Endodermal cell (in vitro differentiated cells): Measurements from ENCODE around the gene RAB4A. TPM values are rescaled to one million over a fixed set of nuclear protein-coding genes. Genes with fewer than 3 reads are reported as not detected.

Source experiments
- DNase-seq: peaks from one replicate; pipeline ENCODE4 v3.0.0-alpha.2; 2017
- H3K27ac ChIP-seq: 2 replicates; pipeline ENCODE4 v1.5.1; 2013; ENCODE audit warnings: mild to moderate bottlenecking, low read depth, low read length, moderate library complexity
- H3K27me3 ChIP-seq: 2 replicates; pipeline ENCODE4 v1.6.1; 2013; ENCODE audit warnings: mild to moderate bottlenecking, low read length, moderate library complexity; ENCODE audit not compliant: insufficient read depth, control insufficient read depth, poor library complexity, severe bottlenecking
- H3K36me3 ChIP-seq: 2 replicates; pipeline ENCODE4 v1.7.0; 2013; ENCODE audit warnings: mild to moderate bottlenecking, low read length, moderate library complexity; ENCODE audit not compliant: control insufficient read depth, insufficient read depth
- H3K4me1 ChIP-seq: one replicate; pipeline ENCODE4 v1.7.0; 2013; ENCODE audit warnings: low read length; ENCODE audit not compliant: control insufficient read depth, insufficient read depth
- H3K4me3 ChIP-seq: 2 replicates; pipeline ENCODE4 v1.5.1; 2013; ENCODE audit warnings: mild to moderate bottlenecking, low read length, moderate library complexity
- H3K9ac ChIP-seq: 2 replicates; pipeline ENCODE4 v1.6.1; 2013; ENCODE audit warnings: mild to moderate bottlenecking, low read length, moderate library complexity; ENCODE audit not compliant: poor library complexity, severe bottlenecking; ENCODE audit errors: extremely low read depth
- H3K9me3 ChIP-seq: 2 replicates; pipeline ENCODE4 v1.6.1; 2013; ENCODE audit warnings: mild to moderate bottlenecking, low read length, moderate library complexity; ENCODE audit not compliant: control insufficient read depth
- H3K27ac Mint-ChIP-seq: 2 replicates; pipeline ENCODE4 v1.8.0; 2020; ENCODE audit warnings: mixed read lengths
- H3K27me3 Mint-ChIP-seq: 2 replicates; pipeline ENCODE4 v1.8.0; 2021; ENCODE audit warnings: mild to moderate bottlenecking, mixed read lengths; ENCODE audit not compliant: insufficient read depth
- H3K36me3 Mint-ChIP-seq: 2 replicates; pipeline ENCODE4 v1.8.0; 2020; ENCODE audit warnings: low read depth, mixed read lengths
- H3K4me1 Mint-ChIP-seq: 2 replicates; pipeline ENCODE4 v1.8.0; 2020; ENCODE audit warnings: mixed read lengths
- H3K4me3 Mint-ChIP-seq: 2 replicates; pipeline ENCODE4 v1.8.0; 2020; ENCODE audit warnings: mild to moderate bottlenecking, moderate library complexity, mixed read lengths
- H3K9me3 Mint-ChIP-seq: 2 replicates; pipeline ENCODE4 v1.8.0; 2020; ENCODE audit warnings: mild to moderate bottlenecking, mixed read lengths
- CTCF ChIP-seq: fragments of 200-600 bp; sonication (generic); conservative IDR thresholded peaks from 2 replicates; pipeline ENCODE4 v1.5.0; 2021; ENCODE audit warnings: antibody characterized with exemption, mild to moderate bottlenecking
- WGBS, 2 experiments: methylation state at CpG; one replicate each; pipeline versions ENCODE4 v1.1.5 to v1.1.7; 2013; ENCODE audit warnings: missing lambda C conversion rate in 2 of 2, mixed read lengths in 1 of 2; ENCODE audit not compliant: insufficient coverage in 1 of 2, insufficient read length in 1 of 2; 5-methylcytosine and 5-hydroxymethylcytosine counted together
- total RNA-seq, 2 donors: library from RNA; stranded (reverse); fragmentation: NEBNext Ultra II Directional in 1 of 2; extraction: Animal tissue kit (Norgen Biotek cat#: 25700) in 1 of 2; gene quantifications; 2 replicates in 1 of 2; 3 replicates in 1 of 2; pipeline ENCODE4 v1.2.1, GENCODE V29; 2021

The RAB4A gene
- total RNA-seq, 2 donors from 2014 or later = 46.2 to 48.9 TPM

- H3K4me3 Mint-ChIP-seq = peak overlapping the region; percentile 80
- DNase-seq = no peak
- WGBS, 2 experiments = 94 to 95% methylated on average over 9 to 16 of the region's 16 CpGs
- Histone ChIP-seq H3K4me1 (no peaks in the 10 kb centered on the region), H3K27me3 (peaks cover 39% of the 10 kb centered on the region), H3K4me3 (no peak overlapping the region), H3K9me3 (no peaks in the 10 kb centered on the region), H3K9ac (no peak overlapping the region), H3K27ac (no peak overlapping the region), H3K36me3 (peaks cover 4% of the 10 kb centered on the region)
- no peak for TF ChIP-seq CTCF
- H3K27me3 Mint-ChIP-seq = peaks cover 37% of the 10 kb centered on the region
- no peaks in the 10 kb centered on the region for H3K36me3 Mint-ChIP-seq
- H3K4me1 Mint-ChIP-seq = peaks cover 17% of the 10 kb centered on the region
- H3K27ac Mint-ChIP-seq = no peak overlapping the region
- peaks cover 4% of the 10 kb centered on the region for H3K9me3 Mint-ChIP-seq
Measured at GRCh38 chr1:229344139-229344538, 73.2 kb downstream of the RAB4A start.

GRCh38 chr1:229344937-229345684 is 74.2 kb downstream of the RAB4A start:
- H3K27me3 Mint-ChIP-seq = peaks cover 37% of the 10 kb centered on the region
- Histone ChIP-seq H3K4me3 (no peak overlapping the region), H3K9me3 (no peaks in the 10 kb centered on the region), H3K36me3 (no peaks in the 10 kb centered on the region), H3K4me1 (no peaks in the 10 kb centered on the region), H3K27ac (no peak overlapping the region), H3K27me3 (peaks cover 39% of the 10 kb centered on the region), H3K9ac (no peak overlapping the region)
- no peak for DNase-seq
- no peak for TF ChIP-seq CTCF
- peaks cover 11% of the 10 kb centered on the region for H3K4me1 Mint-ChIP-seq
- H3K27ac Mint-ChIP-seq = no peak overlapping the region
- peaks cover 4% of the 10 kb centered on the region for H3K9me3 Mint-ChIP-seq
- H3K36me3 Mint-ChIP-seq = no peaks in the 10 kb centered on the region
- 88 to 90% methylated on average over 4 to 8 of the region's 8 CpGs for WGBS, 2 experiments
- no peak overlapping the region for H3K4me3 Mint-ChIP-seq

GRCh38 chr1:229347528-229347927 is 76.6 kb downstream of the RAB4A start:
- Histone ChIP-seq H3K36me3 (no peaks in the 10 kb centered on the region), H3K27me3 (peaks cover 39% of the 10 kb centered on the region), H3K27ac (no peak overlapping the region), H3K4me3 (no peak overlapping the region), H3K9ac (no peak overlapping the region), H3K4me1 (no peaks in the 10 kb centered on the region), H3K9me3 (no peaks in the 10 kb centered on the region)
- no peak overlapping the region for H3K4me3 Mint-ChIP-seq
- H3K27ac Mint-ChIP-seq = no peak overlapping the region
- H3K4me1 Mint-ChIP-seq = peaks cover 5% of the 10 kb centered on the region
- TF ChIP-seq CTCF = no peak
- no peaks in the 10 kb centered on the region for H3K36me3 Mint-ChIP-seq
- DNase-seq = no peak
- 83 to 100% methylated on average over 1 to 3 of the region's 3 CpGs for WGBS, 2 experiments
- peaks cover 4% of the 10 kb centered on the region for H3K9me3 Mint-ChIP-seq
- peaks cover 39% of the 10 kb centered on the region for H3K27me3 Mint-ChIP-seq
